HG02870 (cell line): ENCODE results near the gene APBB1.
"Not testable (repeated sequence)": the region's sequence is repeated elsewhere in the genome, so short reads cannot be mapped to it uniquely, and the experiment has no call there.

Experiments used
- ATAC-seq: cut with Tn5 transposase; IDR thresholded peaks from one replicate; pipeline ENCODE4 v1.9.1; 2021; ENCODE audit warnings: mild to moderate bottlenecking, moderate library complexity; ENCODE audit not compliant: unreplicated experiment

APBB1 gene

DNA sequence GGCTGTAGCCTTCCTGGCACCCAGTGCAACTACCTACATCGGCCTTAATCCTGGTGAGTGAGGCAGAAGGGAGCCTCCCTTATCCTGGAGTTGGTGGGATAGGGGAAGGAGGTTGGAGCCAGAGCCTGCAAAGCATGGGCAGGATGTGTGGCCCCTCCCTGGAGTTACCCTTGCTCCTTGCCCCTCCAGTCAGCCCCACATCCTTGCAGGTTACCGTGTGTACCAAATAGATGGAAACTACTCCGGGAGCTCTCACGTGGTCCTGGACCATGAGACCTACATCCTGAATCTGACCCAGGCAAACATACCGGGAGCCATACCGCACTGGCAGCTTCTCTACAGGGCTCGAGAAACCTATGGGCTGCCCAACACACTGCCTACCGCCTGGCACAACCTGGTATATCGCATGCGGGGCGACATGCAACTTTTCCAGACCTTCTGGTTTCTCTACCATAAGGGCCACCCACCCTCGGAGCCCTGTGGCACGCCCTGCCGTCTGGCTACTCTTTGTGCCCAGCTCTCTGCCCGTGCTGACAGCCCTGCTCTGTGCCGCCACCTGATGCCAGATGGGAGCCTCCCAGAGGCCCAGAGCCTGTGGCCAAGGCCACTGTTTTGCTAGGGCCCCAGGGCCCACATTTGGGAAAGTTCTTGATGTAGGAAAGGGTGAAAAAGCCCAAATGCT lies 24.8 kb downstream of the APBB1 start:
- ATAC-seq = no peak

DNA sequence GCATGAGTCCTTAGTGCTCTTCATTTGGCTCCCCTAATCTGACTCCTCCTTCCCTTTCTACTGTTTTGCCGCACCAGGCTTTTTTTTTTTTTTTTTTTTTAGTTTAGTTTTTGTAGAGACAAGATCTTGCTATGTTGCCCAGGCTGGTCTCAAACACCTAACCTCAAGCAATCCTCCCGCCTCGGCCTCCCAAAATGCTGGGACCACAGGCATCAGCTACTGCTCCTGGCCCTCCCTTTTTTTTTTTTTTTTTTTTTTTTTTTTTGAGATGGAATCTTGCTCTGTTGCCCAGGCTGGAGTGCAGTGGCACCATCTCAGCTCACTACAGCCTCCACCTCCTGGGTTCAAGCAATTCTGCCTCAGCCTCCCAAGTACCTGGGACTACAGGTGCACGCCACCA lies 26.6 kb downstream of the APBB1 start:
- not testable (repeated sequence) for ATAC-seq

DNA sequence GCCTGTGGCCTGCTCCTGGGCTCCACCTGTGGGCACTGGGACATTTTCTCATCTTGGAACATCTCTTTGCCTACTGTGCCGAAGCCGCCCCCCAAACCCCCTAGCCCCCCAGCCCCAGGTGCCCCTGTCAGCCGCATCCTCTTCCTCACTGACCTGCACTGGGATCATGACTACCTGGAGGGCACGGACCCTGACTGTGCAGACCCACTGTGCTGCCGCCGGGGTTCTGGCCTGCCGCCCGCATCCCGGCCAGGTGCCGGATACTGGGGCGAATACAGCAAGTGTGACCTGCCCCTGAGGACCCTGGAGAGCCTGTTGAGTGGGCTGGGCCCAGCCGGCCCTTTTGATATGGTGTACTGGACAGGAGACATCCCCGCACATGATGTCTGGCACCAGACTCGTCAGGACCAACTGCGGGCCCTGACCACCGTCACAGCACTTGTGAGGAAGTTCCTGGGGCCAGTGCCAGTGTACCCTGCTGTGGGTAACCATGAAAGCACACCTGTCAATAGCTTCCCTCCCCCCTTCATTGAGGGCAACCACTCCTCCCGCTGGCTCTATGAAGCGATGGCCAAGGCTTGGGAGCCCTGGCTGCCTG lies 27.3 kb downstream of the APBB1 start:
- ATAC-seq = no peak

DNA sequence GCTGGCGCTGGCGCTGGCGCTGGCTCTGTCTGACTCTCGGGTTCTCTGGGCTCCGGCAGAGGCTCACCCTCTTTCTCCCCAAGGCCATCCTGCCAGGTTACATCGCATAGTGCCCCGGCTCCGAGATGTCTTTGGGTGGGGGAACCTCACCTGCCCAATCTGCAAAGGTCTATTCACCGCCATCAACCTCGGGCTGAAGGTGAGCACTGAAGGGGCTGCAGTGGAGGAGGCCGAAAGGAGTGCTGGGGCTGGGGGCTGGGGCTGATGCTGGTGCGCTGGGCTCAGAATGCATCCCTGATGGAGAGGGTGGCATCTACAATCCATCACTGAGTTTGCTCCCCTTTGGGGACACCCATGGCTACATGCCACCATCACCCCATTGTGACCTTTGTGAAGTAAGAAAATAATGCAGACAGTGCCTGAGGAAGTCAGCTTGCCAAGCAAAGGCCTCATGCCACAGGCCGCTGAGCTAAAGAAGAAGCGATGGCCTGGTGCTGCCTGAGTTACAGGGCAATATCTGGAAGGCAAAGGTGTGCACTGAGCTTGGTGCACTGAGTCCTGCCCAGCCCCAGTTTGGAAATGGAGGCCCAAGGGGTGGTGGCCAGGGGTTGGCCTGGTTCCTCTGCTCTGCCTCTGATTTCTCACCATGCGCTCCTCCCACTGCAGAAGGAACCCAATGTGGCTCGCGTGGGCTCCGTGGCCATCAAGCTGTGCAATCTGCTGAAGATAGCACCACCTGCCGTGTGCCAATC lies 28.0 kb downstream of the APBB1 start:
- ATAC-seq = no peak

DNA sequence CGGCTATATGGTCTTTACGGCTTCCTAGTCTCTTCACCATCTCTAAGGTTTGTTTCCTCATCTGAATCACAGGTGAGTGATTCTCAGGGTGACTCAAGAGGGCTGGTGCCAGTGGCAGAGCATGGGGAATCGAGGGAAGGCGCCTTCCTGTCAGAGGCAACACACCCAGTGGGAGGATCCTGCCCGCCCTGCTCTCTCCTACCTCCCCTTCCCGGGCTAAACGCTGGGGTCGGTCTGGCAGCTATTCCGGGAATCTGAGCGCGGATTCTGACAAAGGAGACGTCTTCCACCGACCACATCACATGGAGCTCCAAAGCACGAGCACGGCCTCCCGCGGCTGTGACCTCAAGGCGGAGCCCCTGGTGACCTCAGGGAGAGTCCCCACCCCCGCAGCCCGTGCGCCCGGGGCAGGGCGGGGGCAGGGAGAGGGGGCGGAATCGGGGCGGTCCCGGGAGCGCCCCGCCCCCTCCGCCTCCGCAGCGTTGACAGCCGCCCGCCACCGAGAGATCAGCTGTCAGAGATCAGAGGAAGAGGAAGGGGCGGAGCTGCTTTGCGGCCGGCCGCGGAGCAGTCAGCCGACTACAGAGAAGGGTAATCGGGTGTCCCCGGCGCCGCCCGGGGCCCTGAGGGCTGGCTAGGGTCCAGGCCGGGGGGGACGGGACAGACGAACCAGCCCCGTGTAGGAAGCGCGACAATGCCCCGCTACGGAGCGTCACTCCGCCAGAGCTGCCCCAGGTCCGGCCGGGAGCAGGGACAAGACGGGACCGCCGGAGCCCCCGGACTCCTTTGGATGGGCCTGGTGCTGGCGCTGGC lies 28.8 kb downstream of the APBB1 start, which contains the start of gene SMPD1:
TSS of gene SMPD1 (plus strand) at position 570 of the 813 bp plus-strand sequence. CDS start at position 695, 125 bp downstream.
- ATAC-seq = peak; percentile 95

DNA sequence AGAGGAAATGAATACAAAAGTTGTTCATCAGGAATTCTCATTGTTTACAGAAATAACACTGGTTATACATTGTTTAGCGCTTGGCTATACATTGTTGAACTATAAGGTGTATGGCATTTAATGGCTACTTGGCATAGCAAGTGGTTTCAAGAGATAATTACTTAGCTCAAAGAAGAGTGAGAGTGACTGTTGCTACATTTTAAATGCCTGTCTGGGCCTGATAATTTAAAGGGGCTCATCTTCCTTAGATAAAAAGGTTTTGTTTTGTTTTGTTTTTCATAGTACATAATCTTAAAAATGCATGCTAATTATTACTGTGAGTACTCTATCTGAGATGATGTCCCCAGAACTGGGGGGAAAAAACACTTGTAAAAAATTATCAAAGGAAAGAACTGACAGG lies 30.1 kb downstream of the APBB1 start:
- ATAC-seq = no peak

DNA sequence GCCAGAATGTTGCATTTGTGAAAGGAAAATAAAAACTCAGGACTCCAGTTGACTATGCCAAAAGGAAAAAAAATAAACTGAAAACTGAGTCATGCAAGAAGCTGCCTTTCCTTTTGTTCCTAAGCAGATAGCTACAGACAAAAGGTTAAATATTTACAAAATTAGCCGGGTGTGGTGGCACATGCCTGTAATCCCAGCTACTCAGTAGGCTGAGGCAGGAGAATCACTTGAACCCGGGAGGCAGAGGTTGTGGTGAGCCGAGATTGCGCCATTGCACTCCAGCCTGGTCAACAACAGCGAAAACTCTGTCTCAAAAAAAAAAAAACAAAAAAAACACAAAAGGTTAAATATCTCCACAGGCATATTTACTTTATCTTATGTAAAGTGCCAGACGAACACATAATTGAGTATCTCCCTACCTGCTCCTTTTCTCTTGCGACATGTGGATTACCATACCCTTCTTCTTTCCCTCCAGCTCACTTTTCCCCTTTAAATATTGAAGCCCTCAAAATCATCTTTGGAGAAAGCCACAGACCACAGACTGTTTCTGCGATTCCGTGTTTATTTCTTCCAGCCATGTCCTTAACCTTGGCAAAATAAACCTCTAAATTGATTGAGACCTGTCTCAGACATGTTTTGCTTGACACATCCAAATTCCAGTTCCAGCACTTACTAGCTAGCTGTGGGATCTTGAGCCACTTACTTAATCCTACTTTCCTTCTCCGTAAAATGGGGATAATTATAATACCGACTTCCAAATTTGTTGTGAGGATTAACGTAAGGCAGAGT lies 30.9 kb downstream of the APBB1 start:
- ATAC-seq = no peak

DNA sequence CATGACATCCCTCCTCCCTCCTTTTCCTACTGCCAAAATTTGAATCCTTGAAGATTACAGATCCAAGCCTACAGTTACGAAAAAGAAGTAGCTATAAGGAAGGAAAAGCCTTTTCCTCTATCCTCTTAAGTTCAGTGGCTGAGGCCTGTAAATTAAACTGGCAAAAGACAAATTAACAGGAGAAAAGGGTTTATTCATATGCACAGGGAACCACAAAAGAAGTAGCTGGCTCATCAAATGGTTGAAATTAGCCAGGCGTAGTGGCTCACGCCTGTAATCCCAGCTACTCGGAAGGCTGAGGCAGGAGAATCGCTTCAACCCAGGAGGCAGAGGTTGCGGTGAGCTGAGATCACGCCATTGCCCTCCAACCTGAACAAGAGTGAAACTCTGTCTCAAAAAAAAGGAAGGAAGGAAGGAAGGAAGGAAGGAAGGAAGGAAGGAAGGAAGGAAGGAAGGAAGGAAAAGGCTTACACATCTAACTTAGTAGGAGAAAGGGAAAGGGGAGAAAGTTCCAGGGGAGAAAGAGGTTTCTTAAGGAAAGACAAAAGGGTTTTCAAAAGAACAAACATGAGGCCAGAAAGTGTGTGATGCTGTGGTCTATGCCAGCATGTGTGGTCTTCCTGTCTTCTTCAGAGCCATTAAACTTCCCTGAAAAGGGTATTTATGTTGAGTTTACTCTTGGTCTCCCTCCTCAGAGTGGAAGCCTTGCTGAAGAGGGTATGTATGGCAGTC lies 33.7 kb downstream of the APBB1 start:
- no peak for ATAC-seq

DNA sequence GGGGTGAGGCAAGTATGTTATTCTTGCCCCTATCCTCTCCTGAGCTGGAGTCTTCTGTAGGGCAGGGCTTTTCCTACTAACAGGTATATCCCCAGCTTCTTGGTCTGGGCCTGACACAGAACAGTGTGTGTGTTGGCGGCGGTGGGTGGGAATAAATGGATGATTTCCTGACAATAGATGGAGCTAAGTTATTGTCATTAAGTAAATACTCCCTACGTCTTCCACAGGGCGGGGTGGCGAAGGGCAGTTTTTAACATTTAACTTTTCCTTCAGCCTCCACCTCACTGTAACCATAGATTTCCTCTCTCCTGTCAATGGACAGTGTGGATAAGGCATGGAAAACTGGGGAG lies 40.3 kb downstream of the APBB1 start:
- no peak for ATAC-seq

DNA sequence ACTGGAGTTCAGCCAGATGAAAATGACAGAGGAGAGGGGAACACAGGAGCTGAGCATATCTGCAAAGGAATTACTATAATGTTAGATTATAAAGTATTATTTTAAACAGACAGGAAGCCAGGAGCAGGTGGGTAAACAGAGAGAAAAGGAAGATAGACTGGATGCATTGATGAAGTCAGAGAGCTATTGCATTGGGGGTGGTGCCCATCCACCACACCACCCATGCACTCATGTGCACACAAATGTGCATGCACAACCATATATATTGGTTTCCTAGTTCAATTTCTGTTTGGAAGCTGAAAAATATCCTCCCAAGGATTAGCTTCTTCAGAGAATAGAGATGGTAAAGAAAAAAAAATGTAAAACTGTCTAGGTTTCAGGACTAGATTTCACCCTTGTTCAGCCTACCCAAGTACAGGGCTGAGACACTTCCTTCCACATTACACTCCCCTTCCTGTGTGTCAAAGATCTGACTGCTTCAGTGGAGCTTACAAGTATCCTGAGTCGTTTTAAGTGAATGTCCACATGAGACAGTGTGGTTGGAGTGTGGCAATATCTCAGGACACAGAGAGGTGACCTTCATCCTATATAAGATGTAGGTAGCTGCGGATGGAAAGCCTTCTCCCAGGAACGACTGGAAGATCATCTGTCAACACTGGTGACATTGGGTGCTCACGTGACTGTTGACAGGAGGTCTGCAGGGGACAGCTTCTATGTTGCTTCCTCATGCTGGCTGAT lies 40.8 kb downstream of the APBB1 start:
- no peak for ATAC-seq

DNA sequence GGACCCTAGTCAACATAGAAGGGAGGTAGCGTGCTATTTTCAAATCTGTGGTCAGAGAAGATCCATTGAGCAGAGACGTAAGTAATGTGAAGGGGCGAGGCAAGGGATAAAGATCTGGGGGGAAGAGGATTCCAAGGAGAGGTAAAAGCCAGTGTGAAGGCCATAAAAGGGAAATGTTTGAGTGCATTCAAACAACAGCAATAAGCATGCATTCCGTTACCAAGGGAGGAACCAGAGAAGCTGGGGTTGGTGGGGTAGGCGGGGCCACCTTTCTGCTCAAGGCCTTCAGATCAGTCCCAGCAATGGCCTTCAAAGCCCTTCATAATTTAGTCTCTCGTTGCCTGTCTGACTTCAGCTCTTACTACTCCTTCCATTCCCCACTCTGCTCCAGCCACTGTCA lies 47.1 kb downstream of the APBB1 start:
- ATAC-seq = no peak

DNA sequence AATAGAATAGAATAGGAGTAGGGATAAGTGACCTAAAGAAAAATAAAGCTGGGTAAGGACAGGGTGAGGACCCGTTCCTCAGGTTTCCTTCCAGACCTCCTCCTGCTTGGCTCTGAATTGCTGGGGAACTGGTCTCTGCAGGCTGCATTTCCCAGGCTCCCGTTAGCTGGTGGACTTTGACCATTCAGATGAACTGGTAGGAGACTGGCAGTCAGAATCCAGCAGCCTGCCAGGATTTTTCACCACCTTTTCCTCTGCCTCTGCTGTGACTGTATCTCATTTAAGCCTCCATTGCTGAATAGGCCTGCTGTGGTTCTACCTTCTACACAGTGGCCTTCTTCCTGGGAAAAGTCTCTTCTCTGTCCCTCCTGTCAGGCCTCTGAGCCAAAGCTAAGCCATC lies 53.2 kb downstream of the APBB1 start:
- ATAC-seq = no peak

DNA sequence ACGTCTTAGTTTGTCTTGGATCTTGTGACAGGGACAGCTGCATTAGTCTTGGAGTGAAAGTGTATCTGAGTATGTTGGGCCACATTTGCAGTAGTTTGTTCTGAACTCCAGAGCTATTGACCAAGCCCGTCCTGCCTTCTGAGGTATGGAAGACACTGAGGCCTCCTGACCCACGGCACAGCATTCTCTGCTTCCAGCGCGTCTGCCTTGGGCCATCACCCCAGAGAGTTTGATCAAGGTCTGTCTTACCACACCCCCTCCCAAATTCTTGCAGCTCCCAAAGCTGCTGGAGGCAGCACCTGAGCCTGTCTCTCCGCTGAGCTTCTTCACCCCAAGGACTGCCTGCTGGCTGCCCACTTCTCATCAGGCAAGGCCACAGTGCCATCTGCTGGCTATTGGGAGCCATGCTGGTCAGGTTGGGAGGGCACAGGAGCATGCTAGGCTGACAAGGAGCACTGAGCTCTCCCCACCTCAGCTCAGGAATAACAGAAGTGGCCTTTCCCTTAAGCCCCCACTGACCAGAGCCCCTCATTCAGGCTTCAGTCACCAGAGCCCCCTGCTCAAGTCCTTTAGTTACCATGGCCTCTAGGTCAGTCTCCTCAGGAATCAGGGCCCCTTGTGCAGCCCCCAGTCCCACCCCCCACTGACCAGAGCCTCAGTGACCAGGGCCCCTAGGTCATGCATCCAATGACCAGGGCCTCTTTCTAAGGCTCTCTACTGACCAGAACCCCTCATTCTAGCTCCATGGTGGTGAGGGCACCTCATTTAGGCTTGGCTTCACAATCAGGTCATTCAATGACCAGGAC lies 55.8 kb downstream of the APBB1 start:
- ATAC-seq = peak; percentile 96

DNA sequence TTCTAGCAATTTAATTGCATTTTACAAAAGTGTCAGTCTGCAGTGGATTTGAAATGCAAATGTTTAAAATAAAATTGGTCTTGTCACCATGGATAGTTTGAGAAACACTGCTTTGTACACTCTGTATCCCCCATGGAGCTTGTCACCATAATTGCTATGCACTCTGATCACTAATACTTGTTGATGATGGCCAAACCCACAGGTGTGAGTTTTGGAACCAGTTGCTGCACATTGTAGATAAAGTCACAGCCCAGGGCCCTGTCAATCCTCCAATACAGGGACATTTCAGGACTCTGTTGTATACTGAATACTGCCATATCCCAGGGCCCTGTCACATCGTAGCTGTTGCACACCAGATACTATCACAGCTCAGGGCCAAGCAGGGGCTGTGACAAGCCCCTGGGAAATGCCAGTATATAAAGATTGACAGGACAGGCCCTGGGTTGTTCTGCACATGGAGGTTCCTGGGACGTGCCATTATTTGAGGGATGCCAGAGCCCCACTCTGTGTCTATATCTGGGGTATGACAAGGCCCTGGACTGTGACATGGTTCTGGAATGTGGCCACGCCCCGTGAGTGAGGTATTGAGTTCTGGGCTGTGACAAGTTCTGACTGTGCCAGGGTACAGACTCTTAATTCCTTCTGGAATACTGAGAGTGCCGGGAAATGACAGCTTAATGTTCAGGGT lies 56.6 kb downstream of the APBB1 start:
- ATAC-seq = no peak

DNA sequence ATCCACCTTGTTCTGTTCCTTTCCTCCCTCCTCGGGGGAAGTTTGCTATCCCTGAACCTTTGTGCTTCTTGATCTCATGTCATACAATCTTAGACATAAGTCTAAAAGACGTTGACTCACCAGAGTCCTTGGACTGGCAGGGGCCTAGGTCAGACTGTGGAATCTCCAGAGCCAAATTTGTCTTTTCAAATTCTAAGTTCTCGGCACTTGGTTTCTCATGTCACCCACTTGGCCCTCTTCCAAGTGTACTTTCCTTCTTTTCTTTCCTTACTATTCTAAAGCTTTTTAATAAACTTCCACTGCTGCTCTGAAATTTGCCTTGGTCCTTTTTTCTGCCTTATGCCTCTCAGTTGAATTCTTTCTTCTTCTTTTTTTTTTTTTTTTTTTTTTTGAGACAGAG lies 58.7 kb downstream of the APBB1 start:
- ATAC-seq = no peak

DNA sequence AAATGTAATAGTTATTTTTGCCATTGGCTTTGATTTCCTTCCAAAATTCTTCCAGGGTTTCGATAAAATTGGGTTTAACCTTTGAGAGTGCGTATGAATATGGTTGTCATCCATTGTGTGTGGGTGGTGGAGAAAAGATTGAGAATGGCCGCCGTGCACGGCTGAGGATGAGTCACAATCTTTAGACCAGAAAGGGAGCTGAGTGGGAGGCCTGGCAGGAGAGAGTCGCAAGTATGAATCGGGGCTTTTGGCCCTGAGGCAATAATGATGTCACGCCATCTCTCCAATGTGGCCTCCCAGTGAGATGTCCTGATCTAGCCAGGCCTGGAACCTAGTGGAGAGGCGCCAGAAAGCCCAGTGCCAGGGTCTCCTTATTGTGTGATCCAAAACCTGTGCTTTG lies 61.7 kb downstream of the APBB1 start:
- ATAC-seq = no peak

DNA sequence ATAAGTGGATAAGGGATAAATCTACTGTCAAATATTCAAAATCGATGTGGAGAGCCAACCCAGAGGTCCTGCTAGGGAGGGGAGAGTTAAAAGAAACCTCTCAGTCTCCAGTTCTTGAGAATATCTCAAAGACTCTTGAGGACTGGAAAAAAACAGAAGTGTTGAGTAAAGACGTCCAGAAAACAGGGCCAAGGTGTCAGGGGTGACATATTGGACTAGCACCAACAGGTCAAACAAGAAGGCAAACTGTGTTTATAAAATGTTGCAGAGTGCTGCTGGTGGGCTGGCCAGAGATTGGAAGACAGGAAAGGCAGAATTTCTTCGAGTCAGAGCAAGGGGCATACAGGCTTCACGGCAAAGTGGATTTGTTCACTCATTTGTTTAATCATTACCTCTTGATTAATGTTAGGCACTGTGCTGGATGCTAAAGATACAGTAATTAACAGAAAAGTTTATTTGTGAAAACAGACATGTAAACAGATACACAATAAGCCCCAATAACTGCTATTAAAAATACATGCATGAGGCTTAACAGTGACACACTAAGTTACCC lies 62.3 kb downstream of the APBB1 start:
- no peak for ATAC-seq
